A673 (cell line): ENCODE measurements around the gene HELZ2. TPM values are rescaled to one million over a fixed set of nuclear protein-coding genes. Genes with fewer than 3 reads are reported as not detected.

Experiments
- BruUV-seq: library from RNA; stranded (reverse); fragments of 400-500 nt; replicated peaks from 2 replicates; lab custom pipeline; 2021; lab: Mats Ljungman, UMichigan
- CTCF ChIA-PET: fragments of 300-600 bp; sonication (Branson Sonifier 250); formaldehyde crosslinking; loops from one replicate; lab custom pipeline; 2022; ENCODE audit warnings: antibody characterized with exemption; lab: Charles Lee
- POLR2A ChIA-PET: fragments of 300-600 bp; sonication (Branson Sonifier 250); formaldehyde crosslinking; loops from one replicate; lab custom pipeline; 2022; ENCODE audit warnings: antibody characterized with exemption; ENCODE audit not compliant: low non-redundant PET; lab: Charles Lee
- DNase-seq: peaks from one replicate; pipeline ENCODE4 v3.0.0-alpha.2; 2015; ENCODE audit warnings: low spot score
- H3K27ac ChIP-seq: fragments of 200-600 bp; sonication (generic); 2 replicates; pipeline ENCODE4 v1.5.1; 2016; ENCODE audit warnings: mixed run types, low read depth, mild to moderate bottlenecking, mixed read lengths, antibody characterized with exemption, low read length; ENCODE audit not compliant: poor library complexity, severe bottlenecking
- H3K27me3 ChIP-seq: fragments of 200-600 bp; sonication (generic); replicated peaks from 2 replicates; pipeline ENCODE4 v1.6.1; 2017; ENCODE audit warnings: mixed run types, low read depth, mild to moderate bottlenecking, mixed read lengths, antibody characterized with exemption, low read length; ENCODE audit not compliant: insufficient read depth, poor library complexity
- H3K36me3 ChIP-seq: fragments of 200-600 bp; sonication (generic); 2 replicates; pipeline ENCODE4 v1.6.1; 2016; ENCODE audit warnings: mixed run types, mild to moderate bottlenecking, mixed read lengths, antibody characterized with exemption, low read length; ENCODE audit not compliant: insufficient read depth, poor library complexity, severe bottlenecking
- H3K4me1 ChIP-seq: fragments of 200-600 bp; sonication (generic); 2 replicates; pipeline ENCODE4 v1.6.1; 2017; ENCODE audit warnings: mixed run types, mild to moderate bottlenecking, mixed read lengths, antibody characterized with exemption, low read length; ENCODE audit not compliant: insufficient read depth, poor library complexity, severe bottlenecking
- H3K4me3 ChIP-seq: fragments of 200-600 bp; sonication (generic); 2 replicates; pipeline ENCODE4 v1.5.1; 2016; ENCODE audit warnings: low read depth, mixed run types, mild to moderate bottlenecking, mixed read lengths, low read length; ENCODE audit not compliant: poor library complexity, severe bottlenecking
- H3K9me3 ChIP-seq: fragments of 200-600 bp; sonication (generic); 2 replicates; pipeline ENCODE4 v1.6.1; 2016; ENCODE audit warnings: mixed run types, low read depth, mild to moderate bottlenecking, mixed read lengths, antibody characterized with exemption, low read length; ENCODE audit not compliant: poor library complexity, severe bottlenecking
- EZH2 ChIP-seq: fragments of 200-600 bp; sonication (generic); IDR thresholded peaks from 2 replicates; pipeline ENCODE4 v1.6.1; 2017; ENCODE audit warnings: borderline replicate concordance, low read depth, mild to moderate bottlenecking, mixed read lengths, antibody characterized with exemption, low read length; ENCODE audit not compliant: poor library complexity, severe bottlenecking
- intact Hi-C: fragments of 100-400 bp; cut with micrococcal nuclease; formaldehyde crosslinking; loops from one replicate; pipeline ENCODE4 v1.10.0; 2022; ENCODE audit not compliant: unreplicated experiment
- total RNA-seq: library from RNA; stranded (reverse); gene quantifications from 2 replicates; pipeline ENCODE4 v1.2.3, GENCODE V29; 2021
- TF ChIP-seq, protein P1 (sequence below): fragments of 300-800, 200-600 bp; sonication (generic); conservative IDR thresholded peaks from 2 replicates; pipeline ENCODE4 v1.5.1; 2017; ENCODE audit warnings: low read depth, mild to moderate bottlenecking, antibody characterized with exemption, low read length, moderate library complexity, mixed read lengths

HELZ2 gene
- total RNA-seq, 1 experiment from 2014 or later, result 21.0 TPM

DNA sequence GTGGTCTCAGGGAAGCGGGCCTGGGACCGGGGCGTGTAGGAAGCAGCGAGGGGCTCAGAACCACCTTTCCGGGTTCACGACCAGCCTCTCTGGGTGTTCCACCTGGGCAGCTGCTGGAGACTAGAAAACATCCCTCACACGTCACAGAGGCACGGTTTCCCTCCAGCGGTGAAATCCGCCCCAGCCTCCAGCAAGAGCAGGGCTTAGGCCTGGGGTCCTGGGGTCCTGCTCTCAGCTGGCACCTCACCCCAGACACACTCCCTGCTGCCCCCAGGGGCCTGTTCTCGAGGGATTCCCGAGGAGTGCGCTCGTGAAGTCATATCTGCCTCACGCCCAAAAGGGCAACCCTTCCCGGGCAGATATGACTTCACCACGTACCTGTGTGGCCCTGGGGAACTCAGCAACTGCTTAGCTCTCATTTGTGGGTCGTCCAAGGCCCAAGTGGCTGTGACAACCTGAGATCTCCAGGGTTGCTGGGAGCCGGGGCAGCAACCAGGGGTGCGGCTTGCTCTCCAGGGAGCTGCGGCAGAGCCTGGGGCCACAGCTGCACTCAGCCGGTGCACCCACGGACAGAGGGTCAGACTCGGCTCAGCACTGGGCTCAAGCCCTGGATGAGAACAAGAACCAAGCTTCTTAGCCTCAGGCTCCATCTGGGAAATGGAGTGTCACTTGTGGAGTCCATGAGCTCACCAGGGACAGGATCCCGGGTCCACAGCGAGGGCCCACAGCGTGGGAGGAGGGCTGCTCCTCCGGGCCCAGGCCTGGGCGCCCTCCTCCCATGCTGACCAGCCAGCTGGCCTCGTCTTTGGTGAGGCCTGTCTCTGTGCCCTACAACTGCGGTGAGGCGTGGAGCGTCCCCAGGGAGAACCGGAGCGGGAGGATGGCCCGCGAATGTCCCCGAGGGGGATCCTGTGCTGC lies 19.4 kb downstream of the HELZ2 start:
- BruUV-seq, result no TSS peak
- Histone ChIP-seq H3K36me3 (no peaks in the 10 kb centered on the region), H3K4me3 (peak overlapping the region; percentile 70), H3K27ac (no peak overlapping the region), H3K4me1 (peaks cover 14% of the 10 kb centered on the region), H3K9me3 (no peaks in the 10 kb centered on the region), H3K27me3 (no peaks in the 10 kb centered on the region)
- intact Hi-C loops, result no loop called here
- POLR2A ChIA-PET, result no interaction called here
- CTCF ChIA-PET, result interaction anchor here (0.5 to 0.6 kb wide), 2 partner anchors 419 to 516 kb away, joined by 3 to 6 read pairs; no protein-coding TSS in a partner anchor
- TF ChIP-seq EZH2, result no peak
- TF ChIP-seq, protein P1, sequence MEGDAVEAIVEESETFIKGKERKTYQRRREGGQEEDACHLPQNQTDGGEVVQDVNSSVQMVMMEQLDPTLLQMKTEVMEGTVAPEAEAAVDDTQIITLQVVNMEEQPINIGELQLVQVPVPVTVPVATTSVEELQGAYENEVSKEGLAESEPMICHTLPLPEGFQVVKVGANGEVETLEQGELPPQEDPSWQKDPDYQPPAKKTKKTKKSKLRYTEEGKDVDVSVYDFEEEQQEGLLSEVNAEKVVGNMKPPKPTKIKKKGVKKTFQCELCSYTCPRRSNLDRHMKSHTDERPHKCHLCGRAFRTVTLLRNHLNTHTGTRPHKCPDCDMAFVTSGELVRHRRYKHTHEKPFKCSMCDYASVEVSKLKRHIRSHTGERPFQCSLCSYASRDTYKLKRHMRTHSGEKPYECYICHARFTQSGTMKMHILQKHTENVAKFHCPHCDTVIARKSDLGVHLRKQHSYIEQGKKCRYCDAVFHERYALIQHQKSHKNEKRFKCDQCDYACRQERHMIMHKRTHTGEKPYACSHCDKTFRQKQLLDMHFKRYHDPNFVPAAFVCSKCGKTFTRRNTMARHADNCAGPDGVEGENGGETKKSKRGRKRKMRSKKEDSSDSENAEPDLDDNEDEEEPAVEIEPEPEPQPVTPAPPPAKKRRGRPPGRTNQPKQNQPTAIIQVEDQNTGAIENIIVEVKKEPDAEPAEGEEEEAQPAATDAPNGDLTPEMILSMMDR, result no peak
- DNase-seq, result no peak

- Histone ChIP-seq H3K27me3 (no peaks in the 10 kb centered on the region), H3K9me3 (no peaks in the 10 kb centered on the region), H3K36me3 (no peaks in the 10 kb centered on the region), H3K4me1 (peaks cover 14% of the 10 kb centered on the region), H3K27ac (peak within 1 kb of the TSS; percentile 57), H3K4me3 (peak within 1 kb of the TSS; percentile 70)
- peak; percentile 48 for DNase-seq
- BruUV-seq, result no TSS peak
- TF ChIP-seq, protein P1, result no peak
- no peak for TF ChIP-seq EZH2
- POLR2A ChIA-PET, result no interaction called here
- CTCF ChIA-PET, result interaction anchor here (0.5 kb wide), 1 partner anchor 517 kb away, joined by 6 read pairs; no protein-coding TSS in a partner anchor
- intact Hi-C loops, result no loop called here
These were observed 20.1 kb downstream of the HELZ2 start, which contains the start of gene FNDC11 for GRCh38 chr20:63553933-63554290. FNDC11 (plus strand) TSS chr20:63554159; CDS start chr20:63555664, 1,505 bp downstream.

DNA sequence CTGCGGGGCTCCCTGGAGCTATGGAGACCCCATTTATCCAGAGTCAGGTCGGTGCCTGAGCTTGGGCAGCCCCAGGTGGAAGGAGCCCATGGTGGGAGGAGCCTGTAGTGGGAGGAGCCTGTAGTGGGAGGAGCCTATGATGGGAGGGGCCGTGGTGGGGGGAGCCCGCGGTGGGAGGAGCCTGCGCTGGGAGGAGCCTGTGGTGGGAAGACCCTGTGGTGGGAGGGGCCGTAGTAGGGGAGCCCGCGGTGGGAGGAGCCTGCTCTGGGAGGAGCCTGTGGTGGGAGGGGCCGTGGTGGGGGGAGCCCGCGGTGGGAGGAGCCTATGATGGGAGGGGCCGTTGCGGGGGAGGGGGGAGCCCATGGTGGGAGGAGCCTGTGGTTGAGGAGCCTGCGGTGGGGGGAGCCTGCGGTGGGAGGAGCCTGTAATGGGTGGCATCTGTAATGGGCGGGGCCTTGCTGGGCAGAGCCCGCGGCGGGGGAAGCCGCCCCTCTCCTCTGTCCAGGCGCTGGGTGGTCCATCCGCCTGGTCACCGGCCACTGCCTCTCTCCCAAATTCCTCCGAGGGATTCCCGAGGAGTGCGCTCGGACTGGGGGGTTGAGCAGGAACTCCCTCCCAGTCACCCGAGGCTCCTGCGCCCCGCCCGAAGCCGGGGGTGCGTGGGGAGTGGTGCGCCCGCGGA lies 20.6 kb downstream of the HELZ2 start:
- peak overlapping the region; percentile 70 for H3K4me3 ChIP-seq
- no peaks in the 10 kb centered on the region for H3K36me3 ChIP-seq
- DNase-seq, result peak; percentile 86
- intact Hi-C loops, result no loop called here
- CTCF ChIA-PET, result no interaction called here
- peaks cover 14% of the 10 kb centered on the region for H3K4me1 ChIP-seq
- BruUV-seq, result no TSS peak
- H3K27ac ChIP-seq, result peak overlapping the region; percentile 57
- H3K27me3 ChIP-seq, result peaks cover 5% of the 10 kb centered on the region
- TF ChIP-seq EZH2, result no peak
- POLR2A ChIA-PET, result no interaction called here
- H3K9me3 ChIP-seq, result no peaks in the 10 kb centered on the region
